ENCODE measurements around the gene TTC33.

The TTC33 gene

GRCh38 chr5:40478766-40479165 is 277.0 kb downstream of the TTC33 start:
- no peak overlapping the region for H3K4me2 ChIP-seq (ENCODE audit: low read depth, low read length, poor library complexity, severe bottlenecking)
- no peaks in the 10 kb centered on the region for H3K36me3 ChIP-seq (ENCODE audit: low read length)

GRCh38 chr5:40477856-40478546 is 277.8 kb downstream of the TTC33 start:
- Histone ChIP-seq H3K9ac (ENCODE audit: low read length) (no peak overlapping the region), H3F3A (ENCODE audit: insufficient read depth) (no peaks in the 10 kb centered on the region), H3K27ac (ENCODE audit: low read depth, low read length) (no peak overlapping the region), H3K36me3 (ENCODE audit: low read length) (no peaks in the 10 kb centered on the region), H3K9me3 (ENCODE audit: insufficient read depth, low read length) (no peaks in the 10 kb centered on the region), H3K4me2 (ENCODE audit: low read depth, low read length, poor library complexity, severe bottlenecking) (no peak overlapping the region), H2AFZ (ENCODE audit: low read depth, low read length, severe bottlenecking) (no peak overlapping the region), H3K4me3 (ENCODE audit: insufficient read depth, low read length, poor library complexity, severe bottlenecking) (no peak overlapping the region), H3K27me3 (ENCODE audit: low read length) (no peaks in the 10 kb centered on the region), H4K20me1 (ENCODE audit: low read depth, low read length) (no peaks in the 10 kb centered on the region), H3K9me2 (replicated peaks; ENCODE audit: insufficient read depth, low read length) (no peaks in the 10 kb centered on the region), H3K79me2 (ENCODE audit: insufficient read depth, low read length) (no peaks in the 10 kb centered on the region)
- TF ChIP-seq EZH2phosphoT487 (conservative IDR thresholded peaks at IDR 0.05; ENCODE audit: low read length) (no peak), CTCF (IDR thresholded peaks at IDR 0.05; ENCODE audit: insufficient read depth, low read length, poor library complexity, severe bottlenecking) (no peak)

More at GRCh38 chr5:40478766-40479165, 277.0 kb downstream of the TTC33 start:
- H3K27ac ChIP-seq (ENCODE audit: low read depth, low read length): no peak overlapping the region
- TF ChIP-seq EZH2phosphoT487 (conservative IDR thresholded peaks at IDR 0.05; ENCODE audit: low read length) (no peak), CTCF (IDR thresholded peaks at IDR 0.05; ENCODE audit: insufficient read depth, low read length, poor library complexity, severe bottlenecking) (no peak)
- no peak overlapping the region for H2AFZ ChIP-seq (ENCODE audit: low read depth, low read length, severe bottlenecking)
- H4K20me1 ChIP-seq (ENCODE audit: low read depth, low read length): no peaks in the 10 kb centered on the region
- no peak overlapping the region for H3K9ac ChIP-seq (ENCODE audit: low read length)
- H3F3A ChIP-seq (ENCODE audit: insufficient read depth): no peaks in the 10 kb centered on the region
- no peaks in the 10 kb centered on the region for H3K27me3 ChIP-seq (ENCODE audit: low read length)
- H3K79me2 ChIP-seq (ENCODE audit: insufficient read depth, low read length): no peaks in the 10 kb centered on the region
- no peak overlapping the region for H3K4me3 ChIP-seq (ENCODE audit: insufficient read depth, low read length, poor library complexity, severe bottlenecking)
- H3K9me2 ChIP-seq (replicated peaks; ENCODE audit: insufficient read depth, low read length): no peaks in the 10 kb centered on the region
- H3K9me3 ChIP-seq (ENCODE audit: insufficient read depth, low read length): no peaks in the 10 kb centered on the region

- H3K4me3 ChIP-seq (ENCODE audit: insufficient read depth, low read length, poor library complexity, severe bottlenecking): no peak overlapping the region
- no peak overlapping the region for H3K9ac ChIP-seq (ENCODE audit: low read length)
- H3K4me2 ChIP-seq (ENCODE audit: low read depth, low read length, poor library complexity, severe bottlenecking): no peak overlapping the region
- H3K27ac ChIP-seq (ENCODE audit: low read depth, low read length): no peak overlapping the region
- no peaks in the 10 kb centered on the region for H3K79me2 ChIP-seq (ENCODE audit: insufficient read depth, low read length)
- H3F3A ChIP-seq (ENCODE audit: insufficient read depth): no peaks in the 10 kb centered on the region
- no peak overlapping the region for H2AFZ ChIP-seq (ENCODE audit: low read depth, low read length, severe bottlenecking)
- H3K9me2 ChIP-seq (replicated peaks; ENCODE audit: insufficient read depth, low read length): no peaks in the 10 kb centered on the region
- H4K20me1 ChIP-seq (ENCODE audit: low read depth, low read length): no peaks in the 10 kb centered on the region
- no peaks in the 10 kb centered on the region for H3K9me3 ChIP-seq (ENCODE audit: insufficient read depth, low read length)
- no peaks in the 10 kb centered on the region for H3K27me3 ChIP-seq (ENCODE audit: low read length)
- TF ChIP-seq EZH2phosphoT487 (conservative IDR thresholded peaks at IDR 0.05; ENCODE audit: low read length): no peak
- no peak for TF ChIP-seq CTCF (IDR thresholded peaks at IDR 0.05; ENCODE audit: insufficient read depth, low read length, poor library complexity, severe bottlenecking)
- H3K36me3 ChIP-seq (ENCODE audit: low read length): no peaks in the 10 kb centered on the region
Measured at GRCh38 chr5:40475561-40475960, 280.2 kb downstream of the TTC33 start.

Data from SU-DHL-6 (cell line).